HCT116 (cell line): ENCODE results near the gene WWOX.

ENCODE experiments used
- POLR2A ChIP-seq: IDR thresholded peaks from 2 replicates; pipeline ENCODE4 v1.7.0; 2011; ENCODE audit warnings: borderline replicate concordance; ENCODE audit not compliant: insufficient read depth, insufficient read length; ENCODE audit errors: extremely low read depth
- TF ChIP-seq, protein P1 (sequence below): IDR thresholded peaks from 2 replicates; pipeline ENCODE4 v1.6.1; 2012

DNA sequence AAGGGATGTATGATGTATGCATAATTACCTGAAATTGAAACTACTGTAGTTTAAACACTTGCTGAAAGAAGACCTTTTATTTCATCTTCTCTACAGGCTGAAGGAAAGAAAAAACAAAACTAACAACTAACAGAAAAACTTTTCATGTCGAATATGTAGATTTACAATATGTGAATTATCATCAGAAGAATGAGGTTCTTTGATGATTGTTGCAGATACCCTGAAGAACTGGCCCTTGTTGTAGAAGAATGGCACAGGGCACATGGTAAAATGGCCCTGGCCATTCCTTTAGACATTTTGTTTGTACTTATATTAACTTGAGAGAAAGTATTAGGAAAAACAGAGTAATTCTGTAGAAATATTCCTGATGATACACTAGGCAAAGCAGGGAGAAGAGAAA lies 1057.3 kb downstream of the WWOX start:
- no peak for TF ChIP-seq POLR2A
- TF ChIP-seq, protein P1, sequence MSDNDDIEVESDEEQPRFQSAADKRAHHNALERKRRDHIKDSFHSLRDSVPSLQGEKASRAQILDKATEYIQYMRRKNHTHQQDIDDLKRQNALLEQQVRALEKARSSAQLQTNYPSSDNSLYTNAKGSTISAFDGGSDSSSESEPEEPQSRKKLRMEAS = no peak
